ENCODE data around the gene IPCEF1.
"Not testable (repeated sequence)": the region's sequence is repeated elsewhere in the genome, so short reads cannot be mapped to it uniquely, and the experiment has no call there.

Gene IPCEF1

GRCh38 chr6:154218301-154218700 is 138.3 kb downstream of the IPCEF1 start:
- no peak for DNase-seq

GRCh38 chr6:154213782-154214181 is 142.8 kb downstream of the IPCEF1 start:
- DNase-seq: no peak

- DNase-seq: no peak
These were observed 145.9 kb downstream of the IPCEF1 start for GRCh38 chr6:154210678-154211077.

- no peak for DNase-seq
These were observed 147.0 kb downstream of the IPCEF1 start for GRCh38 chr6:154209555-154209954.

- no peak for DNase-seq
These were observed 149.6 kb downstream of the IPCEF1 start for GRCh38 chr6:154206996-154207395.

- no peak for DNase-seq
These were observed 150.5 kb downstream of the IPCEF1 start for GRCh38 chr6:154206141-154206540.

- no peak for DNase-seq
These were observed 153.6 kb downstream of the IPCEF1 start for GRCh38 chr6:154202958-154203357.

- no peak for DNase-seq
These were observed 154.3 kb downstream of the IPCEF1 start for GRCh38 chr6:154202339-154202738.

- DNase-seq: not testable (repeated sequence)
These were observed 154.9 kb downstream of the IPCEF1 start for GRCh38 chr6:154201688-154202087.

GRCh38 chr6:154197196-154197860 is 159.3 kb downstream of the IPCEF1 start:
- no peak for DNase-seq

GRCh38 chr6:154196333-154196885 is 160.2 kb downstream of the IPCEF1 start:
- no peak for DNase-seq

GRCh38 chr6:154187714-154188113 is 168.9 kb downstream of the IPCEF1 start:
- DNase-seq: no peak

GRCh38 chr6:154187203-154187602 is 169.4 kb downstream of the IPCEF1 start:
- peak; percentile 12 for DNase-seq

GRCh38 chr6:154179434-154179833 is 177.2 kb downstream of the IPCEF1 start:
- DNase-seq: no peak

GRCh38 chr6:154172393-154172792 is 184.2 kb downstream of the IPCEF1 start:
- not testable (repeated sequence) for DNase-seq

GRCh38 chr6:154170106-154170505 is 186.5 kb downstream of the IPCEF1 start:
- no peak for DNase-seq

- no peak for DNase-seq
These were observed 187.3 kb downstream of the IPCEF1 start for GRCh38 chr6:154169193-154169847.

GRCh38 chr6:154167126-154167525 is 189.5 kb downstream of the IPCEF1 start:
- DNase-seq: no peak

- no peak for DNase-seq
These were observed 190.5 kb downstream of the IPCEF1 start for GRCh38 chr6:154166140-154166539.

GRCh38 chr6:154165478-154165877 is 191.1 kb downstream of the IPCEF1 start:
- no peak for DNase-seq

GRCh38 chr6:154164397-154164796 is 192.2 kb downstream of the IPCEF1 start:
- no peak for DNase-seq

GRCh38 chr6:154161689-154162088 is 194.9 kb downstream of the IPCEF1 start:
- no peak for DNase-seq

- DNase-seq: no peak
These were observed 197.5 kb downstream of the IPCEF1 start for GRCh38 chr6:154159126-154159525.

GRCh38 chr6:154157706-154158105 is 198.9 kb downstream of the IPCEF1 start:
- no peak for DNase-seq

All from NCI-H1105 treated with DMSO at 0.1 percent for 48 hours (cell line).